Smooth muscle cell of the brain vasculature (primary cell): ENCODE data around the gene ACTR8.

Experiments
- DNase-seq: peaks from one replicate; pipeline ENCODE4 v3.0.0-alpha.2; 2012; ENCODE audit warnings: low read depth, low spot score

Gene ACTR8

GRCh38 chr3:53865732-53866499 is 16.0 kb downstream of the ACTR8 start:
- DNase-seq = no peak

- DNase-seq = no peak
Measured at GRCh38 chr3:53863145-53863544, 18.8 kb downstream of the ACTR8 start.

- DNase-seq = no peak
Measured at GRCh38 chr3:53862241-53862640, 19.7 kb downstream of the ACTR8 start.

DNA sequence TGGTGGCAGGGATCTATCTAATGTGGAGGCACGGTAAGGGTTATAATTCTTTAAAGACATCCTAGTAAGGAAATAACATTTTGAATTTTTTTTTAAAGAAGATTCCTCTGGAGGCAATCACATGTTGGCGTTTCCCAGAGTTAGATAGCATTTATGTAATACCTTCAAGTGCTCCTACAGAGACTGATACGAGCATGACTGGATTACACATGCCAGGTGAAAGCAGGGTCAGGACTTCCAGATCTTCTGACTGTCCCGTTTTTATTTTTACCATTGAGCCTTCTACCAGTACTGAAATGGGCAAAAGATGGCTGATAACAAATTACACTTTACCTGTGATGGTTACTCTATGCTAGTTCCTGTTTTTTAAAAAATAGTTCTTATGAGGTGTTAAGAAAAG is 21.8 kb downstream of the ACTR8 start:
- no peak for DNase-seq

DNA sequence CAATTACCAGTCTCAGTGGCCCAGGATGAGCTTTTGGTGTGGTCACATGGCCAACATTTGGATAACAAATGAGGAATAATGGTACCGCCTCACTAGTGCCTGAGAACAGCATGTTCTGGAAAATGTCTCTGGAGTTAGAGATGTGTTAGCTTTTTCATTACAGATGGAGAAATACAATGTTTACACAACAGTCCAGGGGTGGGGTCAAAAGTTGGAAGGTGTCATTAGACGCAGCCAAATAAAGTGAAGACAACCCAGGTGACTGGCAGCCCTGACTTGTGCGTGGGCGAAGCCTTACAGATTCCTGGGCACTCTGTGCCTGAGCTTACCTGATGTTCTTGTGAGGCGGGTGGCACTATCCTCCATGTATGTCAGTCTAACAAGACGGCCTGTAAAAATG is 22.8 kb downstream of the ACTR8 start:
- no peak for DNase-seq

GRCh38 chr3:53858096-53858741 is 23.7 kb downstream of the ACTR8 start:
- no peak for DNase-seq

GRCh38 chr3:53856964-53857363 is 25.0 kb downstream of the ACTR8 start:
- no peak for DNase-seq

DNA sequence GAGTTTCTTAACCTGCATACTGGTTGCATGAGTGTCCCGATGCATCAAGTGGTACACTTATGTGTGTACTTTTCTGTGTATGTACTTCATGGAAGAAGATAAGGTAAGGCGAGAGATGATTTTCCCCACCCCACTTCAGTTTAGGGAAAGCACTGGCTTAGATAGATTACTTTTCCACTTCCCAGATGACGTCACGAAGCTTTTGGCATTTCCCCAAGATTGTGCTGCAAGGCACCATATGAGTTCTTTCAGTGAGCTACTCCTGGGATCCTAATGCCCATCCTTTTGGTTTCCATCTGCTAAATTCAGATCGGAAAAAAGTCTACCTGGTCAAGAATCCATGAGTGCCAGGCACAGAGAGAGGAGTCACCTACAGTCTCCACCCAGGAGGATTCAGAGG is 31.1 kb downstream of the ACTR8 start:
- no peak for DNase-seq

DNA sequence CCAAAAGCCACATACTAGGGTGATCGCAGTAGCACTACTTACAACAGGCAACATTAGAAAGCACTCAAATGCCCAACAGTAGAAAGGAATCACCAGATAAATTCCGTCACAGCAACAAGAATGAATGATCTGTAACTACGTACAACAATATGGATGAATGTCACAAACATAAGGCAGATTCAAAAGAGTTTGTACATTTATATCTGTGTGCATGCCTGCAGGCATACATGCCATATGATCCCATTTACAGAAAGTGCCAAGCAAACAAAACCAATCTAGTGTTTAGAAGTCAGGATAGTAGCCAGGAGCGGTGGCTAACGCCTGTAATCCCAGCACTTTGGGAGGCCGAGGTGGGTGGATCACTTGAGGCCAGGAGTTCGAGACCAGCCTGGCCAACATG is 32.0 kb downstream of the ACTR8 start:
- DNase-seq = no peak

DNA sequence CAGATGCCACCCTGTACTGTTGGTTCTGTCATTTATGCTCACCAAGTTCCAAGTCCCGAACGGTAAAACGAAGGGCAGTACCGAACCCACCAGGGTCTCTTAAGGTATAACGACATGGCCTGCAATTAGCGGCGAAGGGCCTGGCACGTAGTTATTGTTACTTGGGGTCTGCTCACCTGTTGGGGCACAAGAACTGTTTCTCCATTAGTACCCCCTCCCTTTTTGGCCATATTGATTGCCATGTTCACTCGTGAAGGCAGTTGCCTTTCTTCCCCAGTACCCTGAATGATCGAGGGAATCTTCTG is 35.1 kb downstream of the ACTR8 start:
- DNase-seq = no peak

GRCh38 chr3:53846134-53846850 is 35.7 kb downstream of the ACTR8 start, which contains the start of the genes CHDH and IL17RB:
Gene CHDH, minus strand, starts transcription at chr3:53846419. Its CDS starts 22,411 bp downstream, at chr3:53824008.
Gene IL17RB, plus strand, starts transcription at chr3:53846568. Its CDS starts 21 bp downstream, at chr3:53846589.
- no peak for DNase-seq

DNA sequence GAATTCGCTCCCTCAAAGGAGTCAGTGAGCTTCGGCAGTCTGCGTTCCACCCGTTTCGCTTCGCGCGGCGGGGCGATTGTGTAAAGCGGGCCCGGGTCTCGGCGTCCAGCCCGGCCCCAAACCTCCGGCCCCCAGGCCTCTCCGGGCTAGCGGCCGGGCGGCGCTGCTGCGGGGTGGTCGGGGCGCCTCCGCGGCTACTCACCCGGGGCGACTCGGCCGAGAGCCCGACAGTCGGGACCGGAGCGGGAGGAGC is 36.1 kb downstream of the ACTR8 start:
- DNase-seq = no peak

DNA sequence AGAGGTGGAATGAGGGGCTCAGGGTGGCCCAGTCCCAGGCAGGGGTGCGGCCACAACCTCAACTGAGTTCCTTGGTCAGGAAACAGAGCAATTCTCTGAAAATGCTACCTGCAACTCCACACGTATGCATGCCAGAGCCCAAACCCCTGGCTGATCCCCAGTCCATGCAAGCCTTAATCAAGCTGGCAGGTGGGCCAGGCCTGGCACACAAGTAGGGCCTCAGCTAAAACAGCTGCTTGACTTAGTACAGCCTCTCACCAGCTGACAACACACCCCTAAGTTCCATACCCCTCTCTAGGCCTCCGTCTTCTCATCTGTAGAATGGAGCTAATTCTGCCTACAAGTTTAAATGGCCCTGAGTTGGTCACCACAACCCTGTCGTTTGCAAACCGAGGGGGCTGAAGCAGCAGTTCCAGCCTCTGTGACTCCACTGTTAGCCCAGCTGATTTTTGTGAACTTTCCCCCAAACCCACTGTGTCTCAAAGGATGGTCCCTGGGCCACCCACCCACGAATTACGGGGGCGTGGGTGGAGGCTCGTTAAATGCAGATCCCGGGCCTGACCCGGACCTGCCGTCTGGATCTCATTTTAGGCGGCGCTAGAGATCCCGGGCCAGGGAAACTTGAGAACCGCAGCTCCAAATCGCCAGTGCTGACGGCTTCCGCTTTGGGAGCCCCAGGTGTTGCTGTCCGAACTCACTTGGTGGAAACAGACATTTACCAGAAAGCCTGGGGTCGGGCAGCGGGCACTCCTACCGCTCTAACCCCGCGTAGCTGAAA is 36.7 kb downstream of the ACTR8 start:
- DNase-seq = no peak

GRCh38 chr3:53844262-53845102 is 37.5 kb downstream of the ACTR8 start:
- no peak for DNase-seq

- no peak for DNase-seq
Measured at GRCh38 chr3:53843195-53844177, 38.5 kb downstream of the ACTR8 start.

- no peak for DNase-seq
Measured at GRCh38 chr3:53842436-53843194, 39.3 kb downstream of the ACTR8 start.

GRCh38 chr3:53841296-53841695 is 40.7 kb downstream of the ACTR8 start:
- no peak for DNase-seq

- no peak for DNase-seq
Measured at GRCh38 chr3:53837331-53837730, 44.6 kb downstream of the ACTR8 start.
